IPS-11a (cell line): ENCODE results near the gene ADIPOR2.
A peak's percentile ranks its signal among the peaks of the same experiment; 100 is the strongest.
"Not testable (repeated sequence)": the region's sequence is repeated elsewhere in the genome, so short reads cannot be mapped to it uniquely, and the experiment has no call there.

ENCODE experiments used
- H3K4me3 ChIP-seq: one replicate; pipeline ENCODE4 v1.5.1; 2013; ENCODE audit warnings: low read depth, low read length, control low read depth

The ADIPOR2 gene

GRCh38 chr12:1810201-1810930 lies 119.5 kb downstream of the ADIPOR2 start:
- no peak overlapping the region for H3K4me3 ChIP-seq

- no peak overlapping the region for H3K4me3 ChIP-seq
These were observed 120.0 kb downstream of the ADIPOR2 start for GRCh38 chr12:1810931-1811280.

- H3K4me3 ChIP-seq: no peak overlapping the region
These were observed 120.5 kb downstream of the ADIPOR2 start for GRCh38 chr12:1811281-1811947.

GRCh38 chr12:1811948-1812291 lies 121.0 kb downstream of the ADIPOR2 start:
- H3K4me3 ChIP-seq: no peak overlapping the region

GRCh38 chr12:1812650-1813302 lies 121.9 kb downstream of the ADIPOR2 start:
- H3K4me3 ChIP-seq: no peak overlapping the region

GRCh38 chr12:1814266-1814665 lies 123.4 kb downstream of the ADIPOR2 start:
- H3K4me3 ChIP-seq: no peak overlapping the region

GRCh38 chr12:1815108-1815507 lies 124.2 kb downstream of the ADIPOR2 start:
- no peak overlapping the region for H3K4me3 ChIP-seq

- no peak overlapping the region for H3K4me3 ChIP-seq
These were observed 125.2 kb downstream of the ADIPOR2 start for GRCh38 chr12:1815814-1816729.

GRCh38 chr12:1816730-1817348 lies 126.0 kb downstream of the ADIPOR2 start:
- no peak overlapping the region for H3K4me3 ChIP-seq

GRCh38 chr12:1817928-1818327 lies 127.1 kb downstream of the ADIPOR2 start:
- not testable (repeated sequence) for H3K4me3 ChIP-seq

- no peak overlapping the region for H3K4me3 ChIP-seq
These were observed 128.2 kb downstream of the ADIPOR2 start for GRCh38 chr12:1819050-1819449.

GRCh38 chr12:1819571-1819970 lies 128.7 kb downstream of the ADIPOR2 start:
- no peak overlapping the region for H3K4me3 ChIP-seq

GRCh38 chr12:1820191-1820895 lies 129.5 kb downstream of the ADIPOR2 start, which contains the start of gene LRTM2:
LRTM2 (plus strand) TSS chr12:1820565; CDS start chr12:1828149, 7,584 bp downstream.
- peak within 1 kb of the TSS; percentile 20 for H3K4me3 ChIP-seq

- H3K4me3 ChIP-seq: no peak overlapping the region
These were observed 130.0 kb downstream of the ADIPOR2 start for GRCh38 chr12:1820896-1821291.

- H3K4me3 ChIP-seq: no peak overlapping the region
These were observed 130.9 kb downstream of the ADIPOR2 start for GRCh38 chr12:1821805-1822204.

- no peak overlapping the region for H3K4me3 ChIP-seq
These were observed 131.8 kb downstream of the ADIPOR2 start for GRCh38 chr12:1822699-1823098.

GRCh38 chr12:1823237-1823636 lies 132.4 kb downstream of the ADIPOR2 start:
- H3K4me3 ChIP-seq: no peak overlapping the region

- no peak overlapping the region for H3K4me3 ChIP-seq
These were observed 134.7 kb downstream of the ADIPOR2 start for GRCh38 chr12:1825382-1826102.

GRCh38 chr12:1826401-1826800 lies 135.5 kb downstream of the ADIPOR2 start:
- no peak overlapping the region for H3K4me3 ChIP-seq
